Stimulated activated CD8-positive, alpha-beta memory T cell treated with anti-CD3 and anti-CD28 coated beads, Interleukin-12 subunit alpha, Interleukin-12 subunit beta, amount 100 ng/mL, for 24 hours (primary cell): Measurements from ENCODE around the gene ACSL6.
A peak's percentile ranks its signal among the peaks of the same experiment; 100 is the strongest.

Source experiments
- DNase-seq: peaks from one replicate; pipeline ENCODE4 v3.0.0-alpha.2; 2020; ENCODE audit errors: extremely low read depth

The ACSL6 gene

GRCh38 chr5:132046880-132047299, 35.4 kb upstream of the ACSL6 start:
- DNase-seq = no peak

- no peak for DNase-seq
Observed at GRCh38 chr5:132044207-132044606, 32.7 kb upstream of the ACSL6 start.

GRCh38 chr5:132037353-132037752, 25.9 kb upstream of the ACSL6 start:
- no peak for DNase-seq

GRCh38 chr5:132033122-132033521, 21.7 kb upstream of the ACSL6 start:
- no peak for DNase-seq

GRCh38 chr5:132032196-132032595, 20.7 kb upstream of the ACSL6 start:
- DNase-seq = no peak

GRCh38 chr5:132030610-132031009, 19.2 kb upstream of the ACSL6 start:
- DNase-seq = no peak

- DNase-seq = no peak
Observed at GRCh38 chr5:132029609-132030330, 18.3 kb upstream of the ACSL6 start.

- no peak for DNase-seq
Observed at GRCh38 chr5:132027027-132027426, 15.6 kb upstream of the ACSL6 start.

GRCh38 chr5:132026516-132027008, 15.1 kb upstream of the ACSL6 start:
- no peak for DNase-seq

GRCh38 chr5:132025403-132025971, 14.0 kb upstream of the ACSL6 start:
- no peak for DNase-seq

- DNase-seq = no peak
Observed at GRCh38 chr5:132024789-132025402, 13.4 kb upstream of the ACSL6 start.

GRCh38 chr5:132024117-132024435, 12.6 kb upstream of the ACSL6 start:
- DNase-seq = no peak

GRCh38 chr5:132023258-132024116, 12.0 kb upstream of the ACSL6 start:
- DNase-seq = no peak

- DNase-seq = no peak
Observed at GRCh38 chr5:132022737-132023136, 11.3 kb upstream of the ACSL6 start.

GRCh38 chr5:132021654-132022053, 10.2 kb upstream of the ACSL6 start:
- DNase-seq = no peak

GRCh38 chr5:132020568-132021339, 9.3 kb upstream of the ACSL6 start:
- DNase-seq = no peak

GRCh38 chr5:132019857-132020555, 8.5 kb upstream of the ACSL6 start:
- peak; percentile 58 for DNase-seq

- DNase-seq = no peak
Observed at GRCh38 chr5:132019337-132019736, 7.9 kb upstream of the ACSL6 start.

- no peak for DNase-seq
Observed at GRCh38 chr5:132017738-132018625, 6.5 kb upstream of the ACSL6 start.

GRCh38 chr5:132017316-132017715, 5.9 kb upstream of the ACSL6 start:
- DNase-seq = no peak
